Measurements from ENCODE around the gene TMEM132D. TPM values are rescaled to one million over a fixed set of nuclear protein-coding genes. Genes with fewer than 3 reads are reported as not detected.

Gene TMEM132D
- total RNA-seq, 1 experiment from 2014 or later, result not detected

DNA sequence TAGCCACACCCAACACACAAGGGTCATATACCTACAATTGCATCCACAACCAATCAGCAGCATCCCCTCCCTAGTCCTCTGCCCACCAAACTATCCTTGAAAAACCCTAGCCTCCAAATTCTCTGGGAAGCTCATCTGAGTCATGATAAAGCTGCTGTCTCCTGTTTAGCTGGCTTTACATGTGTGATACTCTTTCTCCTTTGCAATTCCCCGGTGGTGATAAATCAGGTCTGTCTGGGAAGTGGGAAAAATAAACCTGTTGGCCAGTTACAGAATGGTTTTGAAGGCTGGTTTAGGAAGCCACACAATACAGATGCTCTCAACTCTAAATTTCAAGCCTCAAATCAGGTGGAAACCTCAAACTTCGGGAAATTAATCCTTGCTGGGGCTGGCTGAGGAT is 41.9 kb downstream of the TMEM132D start:
- H3K9me3 ChIP-seq (ENCODE audit: low read depth, low read length, poor library complexity, severe bottlenecking), result peaks cover 28% of the 10 kb centered on the region
- DNase-seq (ENCODE audit: low spot score), result no peak
- H3K27ac ChIP-seq (ENCODE audit: low read depth, low read length, poor library complexity, severe bottlenecking), result no peak overlapping the region
- intact Hi-C loops (cut with micrococcal nuclease; ENCODE audit: unreplicated experiment), result no loop called here
- no peak overlapping the region for H3K4me3 ChIP-seq (ENCODE audit: low read depth, low read length, poor library complexity, severe bottlenecking)
- H3K27me3 ChIP-seq (replicated peaks; ENCODE audit: insufficient read depth, low read depth, low read length, poor library complexity), result no peaks in the 10 kb centered on the region
- H3K4me1 ChIP-seq (ENCODE audit: insufficient read depth, low read length, poor library complexity, severe bottlenecking), result no peaks in the 10 kb centered on the region
- BruUV-seq (replicated peaks), result no TSS peak
- TF ChIP-seq EZH2 (IDR thresholded peaks at IDR 0.05; ENCODE audit: borderline replicate concordance, low read depth, low read length, poor library complexity, severe bottlenecking), result no peak
- TF ChIP-seq CTCF (conservative IDR thresholded peaks at IDR 0.05; ENCODE audit: low read depth, low read length), result no peak
- no peaks in the 10 kb centered on the region for H3K36me3 ChIP-seq (ENCODE audit: insufficient read depth, low read length, poor library complexity, severe bottlenecking)
- POLR2A ChIA-PET (ENCODE audit: low non-redundant PET), result no interaction called here
- CTCF ChIA-PET, result no interaction called here

GRCh38 chr12:129854591-129854990 is 49.2 kb downstream of the TMEM132D start:
- H3K27ac ChIP-seq (ENCODE audit: low read depth, low read length, poor library complexity, severe bottlenecking), result no peak overlapping the region
- intact Hi-C loops (cut with micrococcal nuclease; ENCODE audit: unreplicated experiment), result no loop called here
- H3K27me3 ChIP-seq (replicated peaks; ENCODE audit: insufficient read depth, low read depth, low read length, poor library complexity), result no peaks in the 10 kb centered on the region
- TF ChIP-seq EZH2 (IDR thresholded peaks at IDR 0.05; ENCODE audit: borderline replicate concordance, low read depth, low read length, poor library complexity, severe bottlenecking) (no peak), CTCF (conservative IDR thresholded peaks at IDR 0.05; ENCODE audit: low read depth, low read length) (no peak)
- POLR2A ChIA-PET (ENCODE audit: low non-redundant PET), result no interaction called here
- no peak overlapping the region for H3K4me3 ChIP-seq (ENCODE audit: low read depth, low read length, poor library complexity, severe bottlenecking)
- no peaks in the 10 kb centered on the region for H3K36me3 ChIP-seq (ENCODE audit: insufficient read depth, low read length, poor library complexity, severe bottlenecking)
- peaks cover 7% of the 10 kb centered on the region for H3K9me3 ChIP-seq (ENCODE audit: low read depth, low read length, poor library complexity, severe bottlenecking)
- CTCF ChIA-PET, result no interaction called here
- BruUV-seq (replicated peaks), result no TSS peak
- no peaks in the 10 kb centered on the region for H3K4me1 ChIP-seq (ENCODE audit: insufficient read depth, low read length, poor library complexity, severe bottlenecking)
- no peak for DNase-seq (ENCODE audit: low spot score)

DNA sequence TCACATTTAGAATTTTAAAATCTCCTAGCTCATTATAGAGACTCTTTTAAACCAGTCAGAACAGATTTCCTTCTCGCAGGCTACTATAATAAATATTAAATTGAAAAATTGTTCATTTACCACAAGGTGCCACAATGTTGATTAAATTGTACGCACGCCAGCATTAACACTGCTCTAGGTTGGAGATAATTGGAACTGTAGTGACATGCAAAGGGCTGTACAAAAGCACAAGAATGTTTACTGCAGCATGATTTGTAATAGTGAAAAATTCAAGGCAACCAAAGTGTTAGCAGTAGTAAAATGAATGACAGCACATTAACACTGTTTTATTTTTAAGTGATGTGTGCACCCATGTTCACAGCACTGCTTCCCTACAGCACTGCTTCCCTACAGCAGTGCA is 52.5 kb downstream of the TMEM132D start:
- Histone ChIP-seq H3K36me3 (ENCODE audit: insufficient read depth, low read length, poor library complexity, severe bottlenecking) (no peaks in the 10 kb centered on the region), H3K27ac (ENCODE audit: low read depth, low read length, poor library complexity, severe bottlenecking) (no peak overlapping the region), H3K4me1 (ENCODE audit: insufficient read depth, low read length, poor library complexity, severe bottlenecking) (no peaks in the 10 kb centered on the region), H3K9me3 (ENCODE audit: low read depth, low read length, poor library complexity, severe bottlenecking) (peaks cover 7% of the 10 kb centered on the region), H3K27me3 (replicated peaks; ENCODE audit: insufficient read depth, low read depth, low read length, poor library complexity) (no peaks in the 10 kb centered on the region), H3K4me3 (ENCODE audit: low read depth, low read length, poor library complexity, severe bottlenecking) (no peak overlapping the region)
- POLR2A ChIA-PET (ENCODE audit: low non-redundant PET), result no interaction called here
- BruUV-seq (replicated peaks), result no TSS peak
- TF ChIP-seq CTCF (conservative IDR thresholded peaks at IDR 0.05; ENCODE audit: low read depth, low read length), result no peak
- TF ChIP-seq EZH2 (IDR thresholded peaks at IDR 0.05; ENCODE audit: borderline replicate concordance, low read depth, low read length, poor library complexity, severe bottlenecking), result no peak
- DNase-seq (ENCODE audit: low spot score), result no peak
- CTCF ChIA-PET, result no interaction called here
- intact Hi-C loops (cut with micrococcal nuclease; ENCODE audit: unreplicated experiment), result no loop called here
